Measurements from ENCODE around the gene SLC25A10. TPM values are rescaled to one million over a fixed set of nuclear protein-coding genes. Genes with fewer than 3 reads are reported as not detected.

Gene SLC25A10
- polyA plus RNA-seq, 4 donors, result 12.5 to 23.3 (median 13.4) TPM

- DNase-seq (ENCODE audit: low read depth in 4 of 4, low spot score in 3 of 4), result no peak
These were observed 29.0 kb downstream of the SLC25A10 start for GRCh38 chr17:81741049-81741593.

GRCh38 chr17:81741594-81742452 lies 29.7 kb downstream of the SLC25A10 start:
- no peak for DNase-seq (ENCODE audit: low read depth in 4 of 4, low spot score in 3 of 4)

Other genes starting within 250 kb of the SLC25A10 start
- 1,000 to 10,000 TPM; 3,124 to 3,561 (median 3,180) TPM for gene ACTG1, start 199.5 kb upstream of the SLC25A10 start, polyA plus RNA-seq (ENCODE audit: insufficient read length in 4 of 4)
- gene FSCN2, start 183.9 kb upstream of the SLC25A10 start, polyA plus RNA-seq (ENCODE audit: insufficient read length in 4 of 4), result 1 to 10 TPM; 1.1 to 2.3 (median 1.6) TPM
- gene FAAP100, start 159.9 kb upstream of the SLC25A10 start, polyA plus RNA-seq (ENCODE audit: insufficient read length in 4 of 4), result 10 to 100 TPM; 23.5 to 31.1 (median 25.0) TPM
- gene NPLOC4, start 75.2 kb upstream of the SLC25A10 start, polyA plus RNA-seq (ENCODE audit: insufficient read length in 4 of 4), result 10 to 100 TPM; 53.1 to 60.3 (median 57.2) TPM
- gene TSPAN10, start 75.1 kb upstream of the SLC25A10 start, polyA plus RNA-seq (ENCODE audit: insufficient read length in 4 of 4), result 1 to 10 TPM; 2.5 to 5.0 (median 2.9) TPM
- 10 to 100 TPM; 10.3 to 17.5 (median 15.2) TPM for gene PDE6G, start 55.7 kb upstream of the SLC25A10 start, polyA plus RNA-seq (ENCODE audit: insufficient read length in 4 of 4)
- gene OXLD1, start 45.7 kb upstream of the SLC25A10 start, polyA plus RNA-seq (ENCODE audit: insufficient read length in 4 of 4), result 10 to 100 TPM; 10.4 to 24.0 (median 15.9) TPM
- 10 to 100 TPM; 12.7 to 17.5 (median 14.1) TPM for gene CCDC137, start 45.5 kb upstream of the SLC25A10 start, polyA plus RNA-seq (ENCODE audit: insufficient read length in 4 of 4)
- 10 to 100 TPM; 36.9 to 49.1 (median 45.4) TPM for gene ARL16, start 28.5 kb upstream of the SLC25A10 start, polyA plus RNA-seq (ENCODE audit: insufficient read length in 4 of 4)
- 100 to 1,000 TPM in 1 of 4 donors, 10 to 100 TPM in 3; 94.3 to 104 (median 98.0) TPM for gene HGS, start 28.3 kb upstream of the SLC25A10 start, polyA plus RNA-seq (ENCODE audit: insufficient read length in 4 of 4)
- gene MRPL12, start 8.9 kb upstream of the SLC25A10 start, polyA plus RNA-seq (ENCODE audit: insufficient read length in 4 of 4), result 10 to 100 TPM; 41.0 to 68.1 (median 43.5) TPM
- 10 to 100 TPM in 3 of 4 donors, 1 to 10 TPM in 1; 8.4 to 15.5 (median 13.0) TPM for gene GCGR, start 91.9 kb downstream of the SLC25A10 start, polyA plus RNA-seq (ENCODE audit: insufficient read length in 4 of 4)
- gene MCRIP1, start 121.0 kb downstream of the SLC25A10 start, polyA plus RNA-seq (ENCODE audit: insufficient read length in 4 of 4), result 100 to 1,000 TPM in 1 of 4 donors, 10 to 100 TPM in 3; 75.3 to 135 (median 90.1) TPM
- under 1 TPM in 3 of 4 donors, not detected in 1; 0.18 to 0.36 (median 0.26) TPM for gene PPP1R27, start 122.8 kb downstream of the SLC25A10 start, polyA plus RNA-seq (ENCODE audit: insufficient read length in 4 of 4)
- 100 to 1,000 TPM; 407 to 439 (median 410) TPM for gene P4HB, start 148.3 kb downstream of the SLC25A10 start, polyA plus RNA-seq (ENCODE audit: insufficient read length in 4 of 4)
- 100 to 1,000 TPM; 166 to 199 (median 195) TPM for gene ARHGDIA, start 159.1 kb downstream of the SLC25A10 start, polyA plus RNA-seq (ENCODE audit: insufficient read length in 4 of 4)
- gene ALYREF, start 179.3 kb downstream of the SLC25A10 start, polyA plus RNA-seq (ENCODE audit: insufficient read length in 4 of 4), result 10 to 100 TPM; 72.0 to 93.8 (median 79.3) TPM
- 100 to 1,000 TPM in 1 of 4 donors, 10 to 100 TPM in 3; 64.7 to 120 (median 81.9) TPM for gene ANAPC11, start 179.4 kb downstream of the SLC25A10 start, polyA plus RNA-seq (ENCODE audit: insufficient read length in 4 of 4)
- gene NPB, start 190.0 kb downstream of the SLC25A10 start, polyA plus RNA-seq (ENCODE audit: insufficient read length in 4 of 4), result under 1 TPM; 0.32 to 1.00 (median 0.48) TPM
- 10 to 100 TPM; 44.0 to 53.7 (median 46.6) TPM for gene PCYT2, start 199.1 kb downstream of the SLC25A10 start, polyA plus RNA-seq (ENCODE audit: insufficient read length in 4 of 4)
- gene SIRT7, start 205.9 kb downstream of the SLC25A10 start, polyA plus RNA-seq (ENCODE audit: insufficient read length in 4 of 4), result 10 to 100 TPM; 11.4 to 15.0 (median 13.1) TPM
- gene MAFG, start 215.5 kb downstream of the SLC25A10 start, polyA plus RNA-seq (ENCODE audit: insufficient read length in 4 of 4), result 10 to 100 TPM; 12.3 to 12.6 (median 12.3) TPM
- gene PYCR1, start 225.0 kb downstream of the SLC25A10 start, polyA plus RNA-seq (ENCODE audit: insufficient read length in 4 of 4), result 10 to 100 TPM; 26.9 to 39.2 (median 28.6) TPM
- gene MYADML2, start 234.9 kb downstream of the SLC25A10 start, polyA plus RNA-seq (ENCODE audit: insufficient read length in 4 of 4), result under 1 TPM in 3 of 4 donors, not detected in 1; 0.08 to 0.14 (median 0.11) TPM
- 1 to 10 TPM; 1.7 to 3.7 (median 2.4) TPM for gene NOTUM, start 248.9 kb downstream of the SLC25A10 start, polyA plus RNA-seq (ENCODE audit: insufficient read length in 4 of 4)

Data from right renal pelvis (tissue), 4 donors.